H1 (cell line): Measurements from ENCODE around the gene P4HB. TPM values are rescaled to one million over a fixed set of nuclear protein-coding genes. Genes with fewer than 3 reads are reported as not detected.

ENCODE experiments used
- CTCF ChIA-PET: fragments of 300-600 bp; sonication (Branson Sonifier 250); formaldehyde crosslinking; loops from one replicate; lab custom pipeline; 2021; ENCODE audit not compliant: partially characterized antibody; lab: Charles Lee
- POLR2A ChIA-PET: fragments of 300-600 bp; sonication (Branson Sonifier 250); formaldehyde crosslinking; loops from one replicate; lab custom pipeline; 2021; ENCODE audit warnings: inconsistent platforms; ENCODE audit not compliant: partially characterized antibody; lab: Charles Lee
- DNase-seq, 2 experiments: peaks; one replicate each; pipeline versions ENCODE4 v3.0.0 to v3.0.0-alpha.2; 2010 to 2022; ENCODE audit warnings: low spot score in 2 of 2, low read depth in 1 of 2, mixed read lengths in 1 of 2
- FAIRE-seq: peaks from 2 replicates; lab custom pipeline; 2011; peaks lifted over from hg19 to GRCh38; lab: Jason Lieb, UNC
- H2AFZ ChIP-seq: 2 replicates; pipeline ENCODE4 v1.8.1; 2012; ENCODE audit warnings: low read length, inconsistent platforms
- H2AK5ac ChIP-seq: 2 replicates; pipeline ENCODE4 v1.6.1; 2013; ENCODE audit warnings: low read depth, low read length
- H2BK120ac ChIP-seq: replicated peaks from 2 replicates; pipeline ENCODE3; 2013; ENCODE audit warnings: low read depth, low read length, inconsistent platforms
- H2BK12ac ChIP-seq: 2 replicates; pipeline ENCODE4 v1.6.1; 2013; ENCODE audit warnings: low read depth, low read length
- H2BK15ac ChIP-seq: 2 replicates; pipeline ENCODE4 v1.6.1; 2013; ENCODE audit warnings: low read length
- H2BK20ac ChIP-seq: 2 replicates; pipeline ENCODE4 v1.6.1; 2013; ENCODE audit warnings: low read length
- H2BK5ac ChIP-seq: 2 replicates; pipeline ENCODE4 v1.6.1; 2013; ENCODE audit warnings: low read depth, low read length
- H3K14ac ChIP-seq: 2 replicates; pipeline ENCODE4 v1.6.1; 2013; ENCODE audit warnings: inconsistent platforms; ENCODE audit not compliant: insufficient read length
- H3K18ac ChIP-seq: 2 replicates; pipeline ENCODE4 v1.6.1; 2013; ENCODE audit warnings: low read length; ENCODE audit errors: extremely low read depth
- H3K23ac ChIP-seq: 2 replicates; pipeline ENCODE4 v1.6.1; 2013; ENCODE audit warnings: inconsistent platforms; ENCODE audit not compliant: insufficient read length
- H3K23me2 ChIP-seq: 2 replicates; pipeline ENCODE4 v1.6.1; 2013; ENCODE audit warnings: low read depth, low read length
- H3K27ac ChIP-seq: 2 replicates; pipeline ENCODE4 v1.6.1; 2011; ENCODE audit warnings: low read depth, low read length, inconsistent platforms
- H3K27me3 ChIP-seq, 4 experiments: replicated peaks in 1 of 4; 1 replicate in 1 of 4; 2 replicates in 3 of 4; pipeline versions ENCODE4 v1.6.1 to v1.8.1; 2011 to 2013; ENCODE audit warnings: low read length in 3 of 4, mild to moderate bottlenecking in 3 of 4, inconsistent platforms in 2 of 4, mixed read lengths in 2 of 4, moderate library complexity in 1 of 4; ENCODE audit not compliant: control insufficient read depth in 3 of 4, insufficient read depth in 3 of 4; ENCODE audit errors: extremely low read depth in 1 of 4
- H3K36me3 ChIP-seq, 4 experiments: 2 replicates each; pipeline versions ENCODE4 v1.6.1 to v1.8.1; 2011 to 2013; ENCODE audit warnings: mild to moderate bottlenecking in 4 of 4, low read length in 3 of 4, moderate library complexity in 2 of 4, control low read depth in 1 of 4, inconsistent platforms in 1 of 4; ENCODE audit not compliant: insufficient read depth in 4 of 4, control insufficient read depth in 2 of 4
- H3K4ac ChIP-seq: replicated peaks from 2 replicates; pipeline ENCODE3; 2013; ENCODE audit warnings: low read length, low read depth, mixed read lengths, inconsistent platforms; ENCODE audit not compliant: insufficient read length
- H3K4me1 ChIP-seq, 4 experiments: replicated peaks in 1 of 4; 1 replicate in 1 of 4; 2 replicates in 3 of 4; pipeline versions ENCODE4 v1.6.1 to v1.8.1; 2011 to 2013; ENCODE audit warnings: low read length in 3 of 4, inconsistent platforms in 2 of 4, mixed read lengths in 1 of 4; ENCODE audit not compliant: insufficient read depth in 4 of 4, control insufficient read depth in 3 of 4
- H3K4me2 ChIP-seq, 2 experiments: 2 replicates each; pipeline versions ENCODE4 v1.6.1 to v1.8.1; 2011 to 2013; ENCODE audit warnings: low read depth in 2 of 2, low read length in 2 of 2, control low read depth in 1 of 2, inconsistent platforms in 1 of 2, mild to moderate bottlenecking in 1 of 2; ENCODE audit not compliant: insufficient read depth in 1 of 2
- H3K4me3 ChIP-seq, 4 experiments: fragments of 200-600, 300-600 bp in 1 of 4; sonication (generic), shearing (Covaris generic), sonication (Bioruptor Twin) in 1 of 4; 2 replicates each; pipeline versions ENCODE4 v1.5.1 to v1.8.1; 2011 to 2016; ENCODE audit warnings: low read length in 4 of 4, low read depth in 3 of 4, control low read depth in 2 of 4, inconsistent platforms in 2 of 4, mild to moderate bottlenecking in 2 of 4, mixed read lengths in 1 of 4, moderate library complexity in 1 of 4; ENCODE audit not compliant: insufficient read depth in 2 of 4; ENCODE audit errors: extremely low read depth in 1 of 4
- H3K56ac ChIP-seq: replicated peaks from 2 replicates; pipeline ENCODE3; 2013; ENCODE audit warnings: low read depth, mild to moderate bottlenecking, mixed read lengths, low read length, inconsistent platforms; ENCODE audit not compliant: insufficient read length
- H3K79me1 ChIP-seq: 2 replicates; pipeline ENCODE4 v1.6.1; 2013; ENCODE audit warnings: low read depth, low read length, control low read depth
- H3K79me2 ChIP-seq, 2 experiments: 2 replicates each; pipeline versions ENCODE4 v1.6.1 to v1.8.1; 2012 to 2013; ENCODE audit warnings: low read length in 2 of 2, mild to moderate bottlenecking in 2 of 2, inconsistent platforms in 1 of 2; ENCODE audit not compliant: insufficient read depth in 2 of 2, control insufficient read depth in 1 of 2
- H3K9ac ChIP-seq, 4 experiments: replicated peaks in 1 of 4; 1 replicate in 1 of 4; 2 replicates in 3 of 4; pipeline versions ENCODE4 v1.6.1 to v1.8.1; 2011 to 2013; ENCODE audit warnings: low read depth in 3 of 4, low read length in 3 of 4, control low read depth in 2 of 4, mild to moderate bottlenecking in 2 of 4, moderate library complexity in 2 of 4, inconsistent platforms in 1 of 4; ENCODE audit errors: extremely low read depth in 1 of 4
- H3K9me3 ChIP-seq, 2 experiments: 2 replicates each; pipeline versions ENCODE4 v1.6.1 to v1.8.1; 2012 to 2013; ENCODE audit warnings: mild to moderate bottlenecking in 2 of 2, moderate library complexity in 2 of 2, control low read depth in 1 of 2, inconsistent platforms in 1 of 2, low read depth in 1 of 2, low read length in 1 of 2, mixed read lengths in 1 of 2; ENCODE audit not compliant: insufficient read depth in 2 of 2
- H4K20me1 ChIP-seq, 2 experiments: replicated peaks in 1 of 2; 2 replicates each; pipeline versions ENCODE3 to v1.8.1; 2011 to 2013; ENCODE audit warnings: inconsistent platforms in 2 of 2, low read length in 2 of 2, mild to moderate bottlenecking in 1 of 2; ENCODE audit not compliant: insufficient read depth in 2 of 2, control insufficient read depth in 1 of 2
- H4K5ac ChIP-seq: 2 replicates; pipeline ENCODE4 v1.6.1; 2013; ENCODE audit warnings: low read length, low read depth, mixed read lengths, inconsistent platforms; ENCODE audit not compliant: insufficient read length
- H4K8ac ChIP-seq: 2 replicates; pipeline ENCODE4 v1.8.0; 2013; ENCODE audit warnings: mild to moderate bottlenecking, moderate library complexity, low read length, inconsistent platforms; ENCODE audit not compliant: insufficient read depth; ENCODE audit errors: extremely low read depth
- H4K91ac ChIP-seq: replicated peaks from 2 replicates; pipeline ENCODE3; 2013; ENCODE audit warnings: low read length, mixed read lengths, inconsistent platforms; ENCODE audit not compliant: insufficient read length
- BCL11A ChIP-seq, 2 experiments: IDR thresholded peaks; one replicate each; pipeline ENCODE4 v1.6.1; 2011; ENCODE audit warnings: low read depth in 2 of 2, low read length in 2 of 2, mild to moderate bottlenecking in 2 of 2
- HDAC6 ChIP-seq: IDR thresholded peaks from one replicate; pipeline ENCODE4 v1.7.1; 2012; ENCODE audit warnings: low read depth, mild to moderate bottlenecking, inconsistent platforms, low read length, moderate library complexity
- KDM5A ChIP-seq: fragments of 200-600 bp; IDR thresholded peaks from 2 replicates; pipeline ENCODE4 v1.7.1; 2012; ENCODE audit warnings: mild to moderate bottlenecking, low read length, inconsistent platforms, mixed read lengths
- MAX ChIP-seq: IDR thresholded peaks from 2 replicates; pipeline ENCODE4 v1.6.1; 2012; ENCODE audit warnings: inconsistent platforms
- PHF8 ChIP-seq: fragments of 200-600 bp; sonication (generic); conservative IDR thresholded peaks from 2 replicates; pipeline ENCODE4 v1.7.1; 2012; ENCODE audit warnings: low read depth, mild to moderate bottlenecking, inconsistent platforms, low read length, moderate library complexity
- POLR2A ChIP-seq, 2 experiments: IDR thresholded peaks; 1 replicate in 1 of 2; 2 replicates in 1 of 2; pipeline ENCODE4 v1.6.1; 2011; ENCODE audit warnings: low read depth in 2 of 2, low read length in 2 of 2, mild to moderate bottlenecking in 2 of 2; ENCODE audit errors: control extremely low read depth in 1 of 2
- TEAD4 ChIP-seq: IDR thresholded peaks from 2 replicates; pipeline ENCODE4 v1.6.1; 2012; ENCODE audit warnings: low read depth, low read length, inconsistent platforms, mixed read lengths
- WGBS, 2 experiments: shearing (Covaris generic) in 1 of 2; methylation state at CpG; one replicate each; pipeline versions ENCODE4 v1.1.6 to v1.1.7; 2013 to 2015; ENCODE audit warnings: low lambda C conversion rate in 2 of 2, mixed read lengths in 2 of 2, inconsistent platforms in 1 of 2, low coverage in 1 of 2, missing lambda C conversion rate in 1 of 2; ENCODE audit not compliant: insufficient replicate concordance in 2 of 2, insufficient coverage in 1 of 2, insufficient read length in 1 of 2; ENCODE audit errors: extremely low coverage in 1 of 2, missing lambda C conversion rate in 1 of 2; 5-methylcytosine and 5-hydroxymethylcytosine counted together
- polyA plus RNA-seq, 7 experiments: library from polyadenylated mRNA; depleted of rRNA in 3 of 7; stranded (reverse) in 5 of 7; unstranded in 2 of 7; fragments of >200 nt in 5 of 7; fragments of 200-250 nt in 2 of 7; gene quantifications; 1 replicate in 5 of 7; 2 replicates in 1 of 7; 4 replicates in 1 of 7; pipeline versions ENCODE4 v1.2.1 to v1.2.3, GENCODE V29; 2011 to 2013; ENCODE audit warnings: missing spikeins in 2 of 7, mixed read lengths in 2 of 7
- total RNA-seq: library from RNA; stranded (reverse); fragmentation: NEBNext Ultra II Directional; extraction: Animal tissue kit (Norgen Biotek cat#: 25700); gene quantifications from 2 replicates; pipeline ENCODE4 v1.2.1, GENCODE V29; 2021

The P4HB gene
- total and polyA plus RNA-seq, 2 of the 8 experiments (the other 6 are each of a cell fraction or from before 2014, with no cell fraction given) = 41.4 to 379 TPM

- Histone ChIP-seq H2BK12ac (no peak overlapping the region), H2BK15ac (no peak overlapping the region), H3K27me3 (no peaks in the 10 kb centered on the region), H3K14ac (no peak overlapping the region), H4K8ac (peak overlapping the region; percentile 96), H3K56ac (peak overlapping the region; percentile 69), H4K20me1 (peaks cover 14 to 20% of the 10 kb centered on the region in 2 experiments), H2AFZ (no peak overlapping the region), H2BK120ac (no peak overlapping the region), H3K23me2 (peaks cover 5% of the 10 kb centered on the region; the same call in 1 of the 2 replicates), H3K23ac (no peak overlapping the region), H3K79me2 (peaks cover 8 to 41% of the 10 kb centered on the region in 2 experiments), H3K18ac (no peak overlapping the region), H4K5ac (peak overlapping the region; percentile 30), H3K36me3 (peaks cover 26 to 46% (median 36%) of the 10 kb centered on the region in 4 experiments), H3K27ac (peak overlapping the region; percentile 83), H3K4me3 (peak overlapping the region; percentile 80 to 94 (median 88)), H2BK5ac (no peak overlapping the region; the same call in 1 of the 2 replicates), H4K91ac (no peak overlapping the region), H2AK5ac (peak overlapping the region; percentile 61; the same call in 1 of the 2 replicates), H3K9me3 (no peaks in the 10 kb centered on the region), H3K4ac (no peak overlapping the region), H3K9ac (peak overlapping the region; percentile 86 to 99 (median 93)), H3K79me1 (peaks cover 18% of the 10 kb centered on the region), H3K4me1 (peaks cover 0 to 3% (median 2%) of the 10 kb centered on the region in 4 experiments; a peak in 5 of 7 replicates), H2BK20ac (no peak overlapping the region), H3K4me2 (peak overlapping the region; percentile 75 to 84)
- 47% methylated on average over 24 of the region's 69 CpGs; no CpG with 5 or more reads in 1 of the 2 experiments for WGBS, 2 experiments
- no peak for TF ChIP-seq TEAD4
- TF ChIP-seq PHF8 = peak; percentile 20; the same call in 1 of the 2 replicates
- TF ChIP-seq MAX = peak; percentile 24; the same call in 1 of the 2 replicates
- TF ChIP-seq POLR2A (IDR thresholded peaks at IDR 0.05; ENCODE audit: control extremely low read depth in 1 of 2, low read depth in 2 of 2, low read length in 2 of 2) = 0 out of 3 replicates have a peak, but pooled peaks of 1 of the 2 experiments have one; percentile 21
- TF ChIP-seq KDM5A = 0 out of 2 replicates have a peak, but pooled peaks have one; percentile 38
- no peak for TF ChIP-seq BCL11A (IDR thresholded peaks at IDR 0.05; ENCODE audit: low read depth in 2 of 2, low read length in 2 of 2)
- TF ChIP-seq HDAC6 = no peak
- POLR2A ChIA-PET = interaction anchor here (0.6 to 12.3 kb wide), 13 partner anchors 11 to 630 kb away, joined by 3 to 151 read pairs (median 5); partner anchors contain the start of gene NPB
- FAIRE-seq = no peak
- CTCF ChIA-PET = interaction anchor here (0.6 to 1.8 kb wide), 2 partner anchors 33 to 65 kb away, joined by 3 to 4 read pairs; no protein-coding TSS in a partner anchor
- no peak for DNase-seq
These were observed 30.3 kb upstream of the P4HB start for GRCh38 chr17:81890447-81891302.
